Stimulated activated CD4-positive, alpha-beta T cell treated with anti-CD3 and anti-CD28 coated beads, Interleukin-2, amount 100 ng/mL, for 24 hours (primary cell): ENCODE results near the gene MT2A.

ENCODE experiments used
- DNase-seq, 2 donors: peaks; one replicate each; pipeline ENCODE4 v3.0.0-alpha.2; 2020

MT2A gene

DNA sequence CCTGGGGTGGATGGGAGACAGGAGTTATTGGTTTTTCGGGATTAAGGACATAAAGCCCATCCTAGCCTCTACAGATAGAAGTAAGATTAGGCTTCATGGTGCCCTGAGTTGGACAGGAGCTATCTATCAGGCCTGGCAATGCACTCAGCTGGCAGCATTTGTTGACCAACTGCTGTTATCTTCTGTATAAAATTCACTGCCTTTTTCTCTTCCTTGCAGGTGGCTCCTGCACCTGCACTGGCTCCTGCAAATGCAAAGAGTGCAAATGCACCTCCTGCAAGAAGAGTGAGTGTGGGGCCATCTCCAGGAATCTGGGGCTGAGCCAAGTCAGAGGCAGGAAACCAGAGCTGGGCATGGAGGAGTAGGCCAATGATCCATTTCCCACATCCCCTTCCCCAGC lies 30.7 kb downstream of the MT2A start:
- DNase-seq: no peak

DNA sequence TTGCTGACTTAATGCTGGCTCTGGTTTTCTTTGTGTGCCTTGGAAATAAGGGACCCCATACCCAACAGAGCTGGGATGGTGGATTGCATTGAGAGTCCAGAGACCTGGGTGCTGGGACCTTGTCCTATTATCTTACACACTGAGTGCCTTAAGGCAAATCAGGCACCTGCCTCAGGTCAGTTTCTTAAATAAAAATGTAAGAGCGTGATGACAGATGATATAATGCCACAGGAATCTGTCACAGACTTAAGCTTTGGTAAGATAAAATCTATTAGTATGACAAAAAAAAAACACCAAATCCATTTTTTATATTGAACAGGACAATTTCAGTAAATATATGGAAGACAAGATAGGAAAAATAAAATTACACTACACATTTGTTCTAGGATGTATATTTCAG lies 31.7 kb downstream of the MT2A start:
- DNase-seq: no peak

DNA sequence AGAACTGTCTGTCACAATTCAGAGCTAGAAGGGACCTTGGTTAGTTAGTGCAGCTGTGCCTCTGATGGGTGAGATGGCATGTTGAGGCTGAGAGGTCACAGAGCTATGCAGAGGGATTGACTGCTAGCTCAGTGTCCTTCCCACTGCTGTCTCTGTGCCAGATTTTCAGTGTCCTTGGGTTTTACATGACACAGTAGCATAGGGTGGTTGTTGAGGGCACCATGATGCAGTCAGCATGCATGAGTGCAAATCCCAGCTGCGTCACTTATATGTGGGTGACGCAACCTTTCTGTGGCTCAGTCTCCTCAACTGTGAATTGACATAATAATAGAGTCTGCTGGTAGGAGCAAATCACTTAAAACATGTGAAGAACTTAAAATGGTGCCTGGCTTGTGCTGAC lies 32.8 kb downstream of the MT2A start:
- no peak for DNase-seq

DNA sequence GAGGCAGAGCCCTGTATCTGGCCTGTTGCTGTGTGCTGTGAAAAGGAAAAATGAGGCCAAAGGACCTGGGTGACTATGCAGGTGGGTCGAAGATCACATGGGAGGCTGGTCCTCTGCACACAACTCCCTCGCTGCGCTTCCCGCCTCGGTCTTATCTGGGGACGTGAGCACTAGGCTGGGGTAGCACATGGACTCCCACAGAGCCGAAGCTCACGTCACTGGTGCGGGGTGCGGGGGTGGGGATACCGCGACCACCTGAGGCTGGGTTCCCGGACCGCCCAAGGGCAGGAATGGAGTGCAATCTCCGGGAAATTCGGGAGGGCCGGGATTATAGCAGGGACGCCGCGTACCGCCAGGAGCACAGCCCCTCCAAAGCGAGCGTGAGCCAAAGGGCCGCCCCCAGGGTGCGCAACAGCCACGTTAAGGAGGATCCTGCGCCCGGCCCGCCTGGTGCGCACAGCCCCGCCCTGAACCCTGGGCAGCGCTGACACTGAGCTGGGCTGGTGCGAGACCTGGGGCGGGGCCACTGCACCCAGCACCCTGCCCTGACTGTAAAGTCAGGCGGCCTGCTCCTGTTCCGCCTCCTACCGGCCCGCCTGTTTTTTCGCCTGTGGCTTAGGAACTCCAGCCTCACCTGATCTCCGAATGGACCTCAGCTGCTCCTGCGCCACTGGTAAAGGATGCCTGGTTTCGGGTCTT lies 34.8 kb downstream of the MT2A start:
- DNase-seq: peak; percentile 79 to 81

DNA sequence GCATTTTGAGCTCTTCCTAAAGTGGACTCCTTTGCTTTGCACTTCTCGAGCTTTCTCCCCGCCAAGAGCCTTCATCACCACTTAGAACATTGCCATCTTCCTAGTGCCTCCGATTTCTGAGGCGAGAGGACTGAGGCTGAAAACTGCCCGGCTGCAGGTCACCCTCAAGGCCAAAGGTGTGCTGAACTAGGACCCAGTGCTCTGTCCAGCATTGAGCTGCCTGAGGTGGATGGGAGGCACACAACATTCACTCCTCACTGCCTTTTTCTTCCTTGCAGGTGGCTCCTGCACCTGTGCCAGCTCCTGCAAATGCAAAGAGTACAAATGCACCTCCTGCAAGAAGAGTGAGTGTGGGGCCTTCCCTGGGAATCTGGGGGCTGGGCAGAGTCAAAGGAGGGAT lies 35.4 kb downstream of the MT2A start:
- no peak for DNase-seq

DNA sequence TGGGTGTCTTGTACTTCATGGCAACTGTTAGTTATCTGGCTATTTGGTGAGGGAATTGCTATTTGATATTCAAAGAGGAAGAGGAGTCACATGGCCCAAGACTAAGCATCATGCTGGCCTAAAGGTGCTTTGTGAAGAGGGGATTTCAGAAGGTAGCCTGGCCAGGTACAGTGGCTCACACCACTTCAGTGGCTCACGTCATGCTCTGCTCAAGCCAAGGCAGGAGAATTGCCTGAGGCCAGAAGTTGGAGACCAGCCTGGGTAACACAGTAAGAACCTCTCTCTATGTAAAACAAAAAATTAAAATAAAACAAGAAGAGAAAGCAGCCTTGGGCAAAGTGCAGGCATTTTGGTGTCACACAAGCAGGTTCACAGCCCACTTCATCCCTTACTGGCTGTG lies 36.9 kb downstream of the MT2A start:
- no peak for DNase-seq

DNA sequence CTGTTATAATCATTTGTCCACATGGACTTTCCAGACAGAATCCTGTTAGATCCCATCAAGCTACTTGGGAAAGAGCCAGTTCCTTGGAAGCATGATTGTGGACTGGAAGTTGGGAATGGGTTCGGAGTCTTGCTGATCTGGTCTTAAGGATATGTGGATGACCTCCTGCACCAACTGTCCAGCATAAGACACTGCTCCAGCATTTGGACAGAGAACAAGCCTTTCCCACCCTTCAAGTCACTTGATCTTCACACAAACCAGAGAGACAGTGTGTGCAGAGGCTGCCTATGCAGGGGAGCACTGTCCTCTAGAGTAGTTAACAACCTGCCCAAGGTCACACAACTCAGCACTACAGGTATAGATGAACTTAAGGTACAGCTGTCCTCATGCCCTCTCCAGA lies 37.5 kb downstream of the MT2A start:
- no peak for DNase-seq

DNA sequence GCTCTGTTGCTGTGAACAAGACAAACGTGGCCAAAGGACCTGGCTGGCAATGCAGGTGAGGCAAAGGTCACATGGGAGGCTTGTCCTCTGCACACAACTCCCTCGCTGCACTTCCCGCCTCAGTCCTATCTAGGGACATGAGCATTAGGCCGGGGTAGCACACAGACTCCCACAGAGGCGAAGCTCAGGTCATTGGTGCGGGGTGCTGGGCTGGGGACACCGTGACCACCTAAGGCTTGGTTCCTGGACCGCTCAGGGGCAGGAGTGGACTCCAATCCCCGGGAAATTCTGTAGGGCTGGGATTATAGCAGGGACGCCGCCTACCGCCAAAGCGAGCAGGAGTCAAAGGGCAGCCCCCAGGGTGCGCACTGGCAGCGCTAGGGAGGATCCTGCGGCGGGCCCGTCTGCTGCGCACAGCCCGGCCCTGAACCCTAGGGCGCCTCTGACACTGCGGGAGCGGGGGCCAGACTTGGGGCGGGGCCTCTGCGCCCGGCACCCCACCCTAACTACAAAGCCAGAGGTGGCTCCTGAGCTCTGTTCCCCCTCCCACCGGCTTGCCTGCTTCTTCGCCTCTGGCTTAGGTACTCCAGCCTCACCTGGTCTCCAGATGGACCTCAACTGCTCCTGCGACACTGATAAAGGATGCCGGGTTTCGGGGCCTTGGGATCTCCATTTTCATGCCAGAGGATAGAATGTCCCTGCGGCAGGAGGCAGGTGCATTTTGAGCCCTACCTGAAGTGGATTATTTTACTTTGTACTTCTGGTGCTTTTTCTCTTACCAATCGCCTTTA lies 39.5 kb downstream of the MT2A start:
- DNase-seq: no peak

DNA sequence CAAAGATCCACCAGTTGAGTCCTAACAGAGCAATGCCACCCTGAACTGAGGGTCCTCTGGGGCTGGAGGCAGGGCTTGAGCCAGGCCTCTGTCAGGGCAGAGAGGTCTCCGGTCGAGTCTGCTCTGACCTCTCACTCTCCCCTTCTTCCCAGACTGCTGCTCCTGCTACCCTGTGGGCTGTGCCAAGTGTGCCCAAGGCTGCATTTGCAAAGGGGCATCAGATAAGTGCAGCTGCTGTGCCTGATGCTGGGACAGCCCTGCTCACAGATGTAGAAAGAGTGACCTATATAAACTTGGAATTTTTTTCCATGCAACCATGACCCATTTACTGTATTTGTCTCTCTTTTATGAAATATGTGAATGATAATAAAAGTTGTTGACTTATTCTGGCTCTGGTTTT lies 40.9 kb downstream of the MT2A start:
- DNase-seq: no peak

DNA sequence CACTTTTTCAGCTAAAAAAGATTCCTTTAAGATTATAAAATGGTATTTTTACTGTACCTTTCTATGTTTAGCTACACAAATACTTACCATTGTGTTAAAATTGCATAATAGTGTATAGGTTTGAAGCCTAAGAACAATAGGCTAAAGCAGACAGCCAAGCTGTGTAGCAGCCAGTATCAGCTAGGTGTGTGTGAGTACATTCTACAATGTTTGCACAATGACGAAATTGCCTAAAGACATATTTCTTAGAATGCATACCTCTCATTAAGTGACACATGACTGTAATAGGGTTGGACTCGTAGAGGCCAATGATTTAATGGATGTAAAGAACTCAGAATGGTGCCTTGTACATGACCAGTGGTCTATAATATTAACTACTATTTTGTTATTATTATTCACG lies 41.4 kb downstream of the MT2A start:
- no peak for DNase-seq

DNA sequence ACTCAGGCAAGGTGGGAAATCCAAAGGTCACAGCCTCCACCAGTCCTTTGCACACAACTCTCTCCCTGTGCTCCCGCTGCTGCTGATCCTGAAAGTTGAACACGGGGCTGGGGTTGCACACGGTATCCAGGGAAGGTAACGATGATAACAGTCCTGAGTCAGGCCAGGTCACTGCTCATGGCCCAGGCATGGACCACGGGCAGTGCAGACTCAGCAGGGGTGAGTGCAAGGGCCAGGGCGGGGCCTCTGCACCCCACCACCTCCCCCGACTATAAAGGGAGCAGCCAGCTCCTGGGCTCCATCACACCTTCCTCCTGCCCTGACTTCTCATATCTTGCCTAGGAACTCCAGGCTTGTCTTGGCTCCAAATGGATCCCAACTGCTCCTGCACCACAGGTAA lies 43.2 kb downstream of the MT2A start, which contains the start of gene MT1B:
TSS of gene MT1B (plus strand) at position 301 of the 400 bp plus-strand sequence. CDS start at position 369, 68 bp downstream.
- no peak for DNase-seq

DNA sequence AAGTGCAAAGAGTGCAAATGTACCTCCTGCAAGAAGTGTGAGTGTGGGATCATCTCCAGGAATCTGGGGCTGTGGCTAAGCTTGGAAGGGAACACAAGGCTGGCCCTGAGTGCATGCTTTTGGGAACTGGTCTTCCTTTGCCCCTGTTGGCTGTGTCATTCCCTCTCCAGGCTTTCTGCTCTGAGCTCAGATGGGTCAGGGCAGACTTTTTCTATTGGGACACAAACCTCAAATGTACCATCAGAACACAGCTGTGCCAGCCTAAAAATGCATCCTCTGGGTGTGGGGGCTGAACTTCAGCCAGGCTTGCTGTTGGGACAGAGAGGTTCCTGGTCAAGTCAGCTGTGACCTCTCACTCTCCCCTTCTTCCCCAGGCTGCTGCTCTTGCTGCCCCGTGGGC lies 44.2 kb downstream of the MT2A start:
- no peak for DNase-seq

DNA sequence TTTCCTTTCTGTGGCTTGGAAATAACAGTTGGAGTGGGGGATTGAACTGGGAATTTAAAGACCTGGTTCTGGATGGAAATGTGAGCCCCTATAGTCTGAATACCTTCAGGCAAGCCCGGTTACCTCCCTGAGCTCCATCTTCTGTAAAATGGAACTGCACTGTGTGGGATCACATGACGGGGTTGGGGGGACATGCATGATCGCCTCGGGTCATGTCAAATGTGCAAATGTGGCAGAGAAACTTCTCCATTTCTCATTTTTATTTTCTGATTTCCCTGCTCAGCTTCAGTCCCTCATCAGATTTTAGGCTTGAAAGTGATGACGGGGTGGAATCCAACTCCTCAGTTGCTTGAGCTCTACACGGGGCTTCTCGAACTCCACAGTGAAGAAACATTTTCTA lies 44.8 kb downstream of the MT2A start:
- DNase-seq: no peak

DNA sequence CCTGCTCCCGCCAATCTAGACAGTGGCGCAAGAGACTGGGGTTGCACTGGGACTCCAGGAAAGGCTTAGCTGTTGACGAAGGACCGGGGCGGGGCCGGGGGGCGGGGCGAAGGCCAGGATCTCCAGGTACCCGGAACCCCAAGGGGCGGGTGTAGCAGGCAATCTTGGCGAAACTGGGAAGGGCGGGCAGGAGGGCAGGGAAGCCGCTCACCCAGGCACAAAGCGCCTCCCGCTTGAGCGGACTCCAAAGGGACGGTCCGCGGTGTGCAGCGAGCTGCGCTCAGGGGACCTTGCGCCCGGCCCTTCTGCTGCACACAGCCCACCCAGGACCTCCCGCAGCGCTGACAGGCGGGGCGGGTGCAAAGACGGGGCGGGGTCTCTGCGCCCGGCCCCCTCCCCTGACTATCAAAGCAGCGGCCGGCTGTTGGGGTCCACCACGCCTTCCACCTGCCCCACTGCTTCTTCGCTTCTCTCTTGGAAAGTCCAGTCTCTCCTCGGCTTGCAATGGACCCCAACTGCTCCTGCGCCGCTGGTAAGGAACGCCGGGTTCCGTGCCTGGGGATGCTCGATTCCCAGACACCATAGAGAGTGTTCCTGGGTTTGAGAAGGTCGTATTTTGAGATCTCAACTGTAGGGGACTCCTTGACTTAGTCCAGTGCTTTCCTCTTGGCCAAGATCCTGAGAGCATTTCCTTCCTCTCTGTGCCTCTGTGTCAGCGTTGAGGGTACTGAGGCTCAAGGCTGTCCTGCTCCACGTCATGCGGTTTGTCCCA lies 49.4 kb downstream of the MT2A start, which contains the start of gene MT1F:
TSS of gene MT1F (plus strand) at position 405 of the 772 bp plus-strand sequence. CDS start at position 505, 100 bp downstream.
- DNase-seq: peak; percentile 74 to 80

DNA sequence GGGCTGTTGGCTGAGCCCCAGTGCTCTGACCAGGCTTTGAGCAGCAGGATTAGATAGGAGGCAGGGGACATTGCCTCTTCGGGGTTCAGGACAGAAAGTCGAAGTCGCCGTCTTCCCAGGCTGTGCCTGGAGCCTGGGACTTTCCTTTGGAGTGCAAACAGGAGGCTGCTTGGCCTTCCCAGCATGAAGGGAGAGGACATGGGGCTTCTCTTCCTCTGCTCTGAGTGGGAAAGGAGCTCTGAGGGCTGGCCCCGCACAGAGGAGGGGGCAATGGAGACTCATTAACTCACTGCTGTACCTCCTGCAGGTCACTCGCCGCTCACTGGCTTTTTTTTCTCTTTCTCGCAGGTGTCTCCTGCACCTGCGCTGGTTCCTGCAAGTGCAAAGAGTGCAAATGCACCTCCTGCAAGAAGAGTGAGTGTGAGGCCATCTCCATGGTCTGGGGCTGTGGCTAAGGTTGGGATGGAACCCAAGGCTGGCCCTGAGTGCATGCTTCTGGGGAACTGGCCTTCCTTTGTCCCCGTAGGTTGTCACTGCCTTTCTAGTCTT lies 50.0 kb downstream of the MT2A start:
- no peak for DNase-seq
